GM23248 (cell line): ENCODE measurements around the gene GREB1. TPM values are rescaled to one million over a fixed set of nuclear protein-coding genes. Genes with fewer than 3 reads are reported as not detected.

Experiments
- DNase-seq: peaks from one replicate; pipeline ENCODE4 v3.0.0-alpha.2; 2015
- H2AFZ ChIP-seq: fragments of 200-600 bp; sonication (generic); 2 replicates; pipeline ENCODE4 v1.6.1; 2016; ENCODE audit warnings: antibody characterized with exemption
- H3F3A ChIP-seq: fragments of 200-600 bp; sonication (generic); 2 replicates; pipeline ENCODE4 v1.6.1; 2016; ENCODE audit warnings: mild to moderate bottlenecking, antibody characterized with exemption, mixed run types; ENCODE audit not compliant: insufficient read depth
- H3K27ac ChIP-seq: fragments of 200-600 bp; sonication (generic); 2 replicates; pipeline ENCODE4 v1.5.1; 2016; ENCODE audit warnings: mild to moderate bottlenecking
- H3K27me3 ChIP-seq: fragments of 200-600 bp; sonication (generic); replicated peaks from 2 replicates; pipeline ENCODE4 v1.6.1; 2016; ENCODE audit warnings: mild to moderate bottlenecking; ENCODE audit not compliant: insufficient read depth
- H3K36me3 ChIP-seq: fragments of 200-600 bp; sonication (generic); 2 replicates; pipeline ENCODE4 v1.6.1; 2016; ENCODE audit warnings: low read depth, mild to moderate bottlenecking
- H3K4me1 ChIP-seq: fragments of 200-600 bp; sonication (generic); 2 replicates; pipeline ENCODE4 v1.6.1; 2016; ENCODE audit warnings: mild to moderate bottlenecking; ENCODE audit not compliant: insufficient read depth
- H3K4me2 ChIP-seq: fragments of 200-600 bp; sonication (generic); one replicate; pipeline ENCODE4 v1.6.1; 2016; ENCODE audit warnings: mild to moderate bottlenecking; ENCODE audit not compliant: unreplicated experiment
- H3K4me3 ChIP-seq: fragments of 200-600 bp; sonication (generic); 2 replicates; pipeline ENCODE4 v1.5.1; 2016; ENCODE audit warnings: mild to moderate bottlenecking
- H3K79me2 ChIP-seq: fragments of 200-600 bp; sonication (generic); 2 replicates; pipeline ENCODE4 v1.6.1; 2016; ENCODE audit warnings: mild to moderate bottlenecking; ENCODE audit not compliant: insufficient read depth
- H3K9ac ChIP-seq: fragments of 200-600 bp; sonication (generic); 2 replicates; pipeline ENCODE4 v1.6.1; 2016; ENCODE audit warnings: mild to moderate bottlenecking
- H3K9me2 ChIP-seq: fragments of 200-600 bp; sonication (generic); 2 replicates; pipeline ENCODE4 v1.6.1; 2016; ENCODE audit warnings: mixed run types, mild to moderate bottlenecking, moderate library complexity; ENCODE audit not compliant: insufficient read depth
- H3K9me3 ChIP-seq: fragments of 200-600 bp; sonication (generic); one replicate; pipeline ENCODE4 v1.6.1; 2017; ENCODE audit warnings: low read depth
- H4K20me1 ChIP-seq: fragments of 200-600 bp; sonication (generic); 2 replicates; pipeline ENCODE4 v1.6.0; 2016; ENCODE audit not compliant: insufficient read depth
- EZH2 ChIP-seq: fragments of 200-600 bp; sonication (generic); IDR thresholded peaks from 2 replicates; pipeline ENCODE4 v1.6.1; 2018; ENCODE audit warnings: antibody characterized with exemption, mild to moderate bottlenecking; ENCODE audit not compliant: insufficient read depth, poor library complexity, severe bottlenecking
- EZH2phosphoT487 ChIP-seq: fragments of 200-600 bp; sonication (generic); IDR thresholded peaks from 2 replicates; pipeline ENCODE4 v1.6.1; 2018; ENCODE audit warnings: antibody characterized with exemption, moderate library complexity, mild to moderate bottlenecking, low read depth; ENCODE audit not compliant: insufficient read depth
- WGBS, 2 experiments: methylation state at CpG; one replicate each; pipeline ENCODE4 v1.1.6; 2015 to 2017; ENCODE audit warnings: low lambda C conversion rate in 2 of 2, low coverage in 1 of 2; ENCODE audit errors: missing lambda C conversion rate in 2 of 2; 5-methylcytosine and 5-hydroxymethylcytosine counted together
- in situ Hi-C: fragments of 300-500 bp; cut with MboI; formaldehyde crosslinking; loops from 2 replicates; pipeline ENCODE4 v1.15.0; 2020
- polyA plus RNA-seq: library from polyadenylated mRNA; unstranded; fragments of >200 nt; fragmentation: Nextera tagmentation; extraction: Ambion mirVana; gene quantifications from 2 replicates; pipeline ENCODE4 v1.2.1, GENCODE V29; 2016
- total RNA-seq: library from RNA; depleted of rRNA; stranded (reverse); fragments of >200 nt; shearing (Covaris generic); gene quantifications from 2 replicates; pipeline ENCODE4 v1.2.3, GENCODE V29; 2014

The GREB1 gene
- total and polyA plus RNA-seq, 2 experiments from 2014 or later = not detected

- Histone ChIP-seq H3K4me3 (no peak overlapping the region), H3K79me2 (no peaks in the 10 kb centered on the region), H3K27me3 (peaks cover 16% of the 10 kb centered on the region; the same call in 1 of the 2 replicates), H3K4me2 (no peak overlapping the region), H3K27ac (no peak overlapping the region), H4K20me1 (no peaks in the 10 kb centered on the region), H3K9ac (no peak overlapping the region), H3K4me1 (no peaks in the 10 kb centered on the region), H2AFZ (no peak overlapping the region), H3K36me3 (no peaks in the 10 kb centered on the region), H3F3A (no peaks in the 10 kb centered on the region), H3K9me3 (no peaks in the 10 kb centered on the region), H3K9me2 (no peaks in the 10 kb centered on the region)
- TF ChIP-seq EZH2phosphoT487 (no peak), EZH2 (no peak)
- 46 to 50% methylated on average over 2 of the region's 2 CpGs for WGBS, 2 experiments
- DNase-seq = no peak
- in situ Hi-C loops = no loop called here
Measured at GRCh38 chr2:11507517-11507916, 26.3 kb upstream of the GREB1 start.

- Histone ChIP-seq H3K4me1 (no peaks in the 10 kb centered on the region), H3K79me2 (no peaks in the 10 kb centered on the region), H3K36me3 (no peaks in the 10 kb centered on the region), H3K4me2 (no peak overlapping the region), H3K9ac (no peak overlapping the region), H3K9me3 (no peaks in the 10 kb centered on the region), H3K27ac (no peak overlapping the region), H3F3A (no peaks in the 10 kb centered on the region), H2AFZ (no peak overlapping the region), H3K9me2 (no peaks in the 10 kb centered on the region), H4K20me1 (no peaks in the 10 kb centered on the region), H3K27me3 (peaks cover 16% of the 10 kb centered on the region; the same call in 1 of the 2 replicates), H3K4me3 (no peak overlapping the region)
- TF ChIP-seq EZH2phosphoT487 (no peak), EZH2 (no peak)
- WGBS, 2 experiments = 62 to 69% methylated on average over 8 of the region's 8 CpGs
- DNase-seq = no peak
- in situ Hi-C loops = no loop called here
Measured at GRCh38 chr2:11508279-11508678, 25.6 kb upstream of the GREB1 start.

- Histone ChIP-seq H3K9me2 (no peaks in the 10 kb centered on the region), H3K79me2 (no peaks in the 10 kb centered on the region), H3K36me3 (no peaks in the 10 kb centered on the region), H3K9me3 (no peaks in the 10 kb centered on the region), H3K9ac (no peak overlapping the region), H3F3A (no peaks in the 10 kb centered on the region), H3K4me1 (no peaks in the 10 kb centered on the region), H4K20me1 (no peaks in the 10 kb centered on the region), H3K27me3 (peaks cover 16% of the 10 kb centered on the region; the same call in 1 of the 2 replicates), H3K27ac (no peak overlapping the region), H3K4me2 (no peak overlapping the region), H3K4me3 (no peak overlapping the region), H2AFZ (no peak overlapping the region)
- TF ChIP-seq EZH2phosphoT487 = no peak
- TF ChIP-seq EZH2 = no peak
- no peak for DNase-seq
- in situ Hi-C loops = no loop called here
- WGBS, 2 experiments = 33 to 40% methylated on average over 3 of the region's 3 CpGs
Measured at GRCh38 chr2:11509657-11510360, 24.0 kb upstream of the GREB1 start.

GRCh38 chr2:11512431-11512830 lies 21.4 kb upstream of the GREB1 start:
- no peak overlapping the region for H3K27ac ChIP-seq
- H3K9me2 ChIP-seq = no peaks in the 10 kb centered on the region
- H3K4me3 ChIP-seq = no peak overlapping the region
- peaks cover 23% of the 10 kb centered on the region for H3K27me3 ChIP-seq
- no peaks in the 10 kb centered on the region for H3K4me1 ChIP-seq
- H3K9me3 ChIP-seq = no peaks in the 10 kb centered on the region
- H3K36me3 ChIP-seq = no peaks in the 10 kb centered on the region
- 47 to 49% methylated on average over 5 of the region's 5 CpGs for WGBS, 2 experiments
- no peaks in the 10 kb centered on the region for H3F3A ChIP-seq
- no peak overlapping the region for H2AFZ ChIP-seq
- no peak overlapping the region for H3K4me2 ChIP-seq
- DNase-seq = no peak
- TF ChIP-seq EZH2 (no peak), EZH2phosphoT487 (no peak)
- no peak overlapping the region for H3K9ac ChIP-seq
- no peaks in the 10 kb centered on the region for H4K20me1 ChIP-seq
- no peaks in the 10 kb centered on the region for H3K79me2 ChIP-seq
- in situ Hi-C loops = no loop called here
